ENCODE results near the gene OR2J2. TPM values are rescaled to one million over a fixed set of nuclear protein-coding genes. Genes with fewer than 3 reads are reported as not detected.

OR2J2 gene
- total and polyA plus RNA-seq, 10 of the 15 experiments (the other 5 are each of a cell fraction or from before 2014, with no cell fraction given): not detected

GRCh38 chr6:29130644-29131043, 40.1 kb upstream of the OR2J2 start:
- Histone ChIP-seq H3K9ac (ENCODE audit: control insufficient read depth, insufficient read depth, low read length) (no peak overlapping the region), H3K27me3 (replicated peaks in 1 of 2; ENCODE audit: control insufficient read depth in 2 of 2, insufficient read depth in 2 of 2, low read length in 1 of 2) (peaks cover 0 to 3% of the 10 kb centered on the region in 2 experiments; a peak in 1 of 4 replicates), H3K36me3 (ENCODE audit: control insufficient read depth in 2 of 2, insufficient read depth in 2 of 2, low read length in 1 of 2) (no peaks in the 10 kb centered on the region), H3K4me2 (ENCODE audit: control insufficient read depth, insufficient read depth) (no peak overlapping the region), H4K20me1 (ENCODE audit: control insufficient read depth, insufficient read depth) (no peaks in the 10 kb centered on the region), H2AFZ (ENCODE audit: control insufficient read depth, low read depth, low read length) (no peak overlapping the region), H3K79me2 (ENCODE audit: control insufficient read depth, insufficient read depth, low read length) (no peaks in the 10 kb centered on the region), H3K4me3 (no peak overlapping the region), H3K27ac (ENCODE audit: control insufficient read depth, insufficient read depth) (no peak overlapping the region), H3K4me1 (ENCODE audit: control insufficient read depth, insufficient read depth, low read length) (no peaks in the 10 kb centered on the region), H3K9me3 (replicated peaks; ENCODE audit: control insufficient read depth, insufficient read depth, low read length) (no peaks in the 10 kb centered on the region)
- ATAC-seq (no peak), FAIRE-seq (no peak), DNase-seq (ENCODE audit: low read depth, low spot score) (no peak)
- WGBS (ENCODE audit: insufficient coverage, insufficient replicate concordance, low lambda C conversion rate, missing lambda C conversion rate): 32% methylated on average over 4 of the region's 4 CpGs
- intact Hi-C loops (cut with micrococcal nuclease; ENCODE audit: unreplicated experiment) (no loop called here), in situ Hi-C loops (cut with MboI) (no loop called here)
- ChIA-PET RAD21 (ENCODE audit: unreplicated experiment) (no interaction called here), SMC1A (ENCODE audit: uncharacterized antibody, unreplicated experiment) (no interaction called here), CTCF (no interaction called here), POLR2A (no interaction called here)
- BruUV-seq (replicated peaks): no TSS peak
- TF ChIP-seq HCFC1 (IDR thresholded peaks at IDR 0.05; ENCODE audit: low read length) (no peak), SMARCA5 (IDR thresholded peaks at IDR 0.05) (no peak), POLR2AphosphoS2 (IDR thresholded peaks at IDR 0.05; ENCODE audit: low read depth, low read length) (no peak), YBX1 (IDR thresholded peaks at IDR 0.05) (no peak), RUNX3 (IDR thresholded peaks at IDR 0.05; ENCODE audit: low read length) (no peak), BCL11A (IDR thresholded peaks at IDR 0.05; ENCODE audit: low read depth, low read length) (no peak)
- TF ChIP-seq, protein P1, sequence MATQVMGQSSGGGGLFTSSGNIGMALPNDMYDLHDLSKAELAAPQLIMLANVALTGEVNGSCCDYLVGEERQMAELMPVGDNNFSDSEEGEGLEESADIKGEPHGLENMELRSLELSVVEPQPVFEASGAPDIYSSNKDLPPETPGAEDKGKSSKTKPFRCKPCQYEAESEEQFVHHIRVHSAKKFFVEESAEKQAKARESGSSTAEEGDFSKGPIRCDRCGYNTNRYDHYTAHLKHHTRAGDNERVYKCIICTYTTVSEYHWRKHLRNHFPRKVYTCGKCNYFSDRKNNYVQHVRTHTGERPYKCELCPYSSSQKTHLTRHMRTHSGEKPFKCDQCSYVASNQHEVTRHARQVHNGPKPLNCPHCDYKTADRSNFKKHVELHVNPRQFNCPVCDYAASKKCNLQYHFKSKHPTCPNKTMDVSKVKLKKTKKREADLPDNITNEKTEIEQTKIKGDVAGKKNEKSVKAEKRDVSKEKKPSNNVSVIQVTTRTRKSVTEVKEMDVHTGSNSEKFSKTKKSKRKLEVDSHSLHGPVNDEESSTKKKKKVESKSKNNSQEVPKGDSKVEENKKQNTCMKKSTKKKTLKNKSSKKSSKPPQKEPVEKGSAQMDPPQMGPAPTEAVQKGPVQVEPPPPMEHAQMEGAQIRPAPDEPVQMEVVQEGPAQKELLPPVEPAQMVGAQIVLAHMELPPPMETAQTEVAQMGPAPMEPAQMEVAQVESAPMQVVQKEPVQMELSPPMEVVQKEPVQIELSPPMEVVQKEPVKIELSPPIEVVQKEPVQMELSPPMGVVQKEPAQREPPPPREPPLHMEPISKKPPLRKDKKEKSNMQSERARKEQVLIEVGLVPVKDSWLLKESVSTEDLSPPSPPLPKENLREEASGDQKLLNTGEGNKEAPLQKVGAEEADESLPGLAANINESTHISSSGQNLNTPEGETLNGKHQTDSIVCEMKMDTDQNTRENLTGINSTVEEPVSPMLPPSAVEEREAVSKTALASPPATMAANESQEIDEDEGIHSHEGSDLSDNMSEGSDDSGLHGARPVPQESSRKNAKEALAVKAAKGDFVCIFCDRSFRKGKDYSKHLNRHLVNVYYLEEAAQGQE (IDR thresholded peaks at IDR 0.05; ENCODE audit: low read depth, low read length): no peak
- TF ChIP-seq, protein P2, sequence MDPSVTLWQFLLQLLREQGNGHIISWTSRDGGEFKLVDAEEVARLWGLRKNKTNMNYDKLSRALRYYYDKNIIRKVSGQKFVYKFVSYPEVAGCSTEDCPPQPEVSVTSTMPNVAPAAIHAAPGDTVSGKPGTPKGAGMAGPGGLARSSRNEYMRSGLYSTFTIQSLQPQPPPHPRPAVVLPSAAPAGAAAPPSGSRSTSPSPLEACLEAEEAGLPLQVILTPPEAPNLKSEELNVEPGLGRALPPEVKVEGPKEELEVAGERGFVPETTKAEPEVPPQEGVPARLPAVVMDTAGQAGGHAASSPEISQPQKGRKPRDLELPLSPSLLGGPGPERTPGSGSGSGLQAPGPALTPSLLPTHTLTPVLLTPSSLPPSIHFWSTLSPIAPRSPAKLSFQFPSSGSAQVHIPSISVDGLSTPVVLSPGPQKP (IDR thresholded peaks at IDR 0.05; ENCODE audit: low read depth, low read length): no peak
